ENCODE data around the gene OR2AE1.

Gene OR2AE1

GRCh38 chr7:99827040-99827778, 49.6 kb downstream of the OR2AE1 start:
- no peak overlapping the region for H3K27ac ChIP-seq (ENCODE audit: low read depth, low read length)
- H3K27me3 ChIP-seq (ENCODE audit: low read length), result no peaks in the 10 kb centered on the region
- H3K4me3 ChIP-seq (ENCODE audit: insufficient read depth, low read length, poor library complexity, severe bottlenecking), result no peak overlapping the region
- H3K79me2 ChIP-seq (ENCODE audit: insufficient read depth, low read length), result no peaks in the 10 kb centered on the region
- no peak for TF ChIP-seq EZH2phosphoT487 (conservative IDR thresholded peaks at IDR 0.05; ENCODE audit: low read length)
- no peak for TF ChIP-seq CTCF (IDR thresholded peaks at IDR 0.05; ENCODE audit: insufficient read depth, low read length, poor library complexity, severe bottlenecking)
- H3K4me2 ChIP-seq (ENCODE audit: low read depth, low read length, poor library complexity, severe bottlenecking), result no peak overlapping the region
- no peak overlapping the region for H2AFZ ChIP-seq (ENCODE audit: low read depth, low read length, severe bottlenecking)
- H3K36me3 ChIP-seq (ENCODE audit: low read length), result no peaks in the 10 kb centered on the region
- H3K9me2 ChIP-seq (replicated peaks; ENCODE audit: insufficient read depth, low read length), result no peaks in the 10 kb centered on the region
- no peaks in the 10 kb centered on the region for H4K20me1 ChIP-seq (ENCODE audit: low read depth, low read length)
- no peaks in the 10 kb centered on the region for H3K9me3 ChIP-seq (ENCODE audit: insufficient read depth, low read length)
- H3K9ac ChIP-seq (ENCODE audit: low read length), result no peak overlapping the region
- no peaks in the 10 kb centered on the region for H3F3A ChIP-seq (ENCODE audit: insufficient read depth)
